ENCODE results near the gene TAMALIN. TPM values are rescaled to one million over a fixed set of nuclear protein-coding genes. Genes with fewer than 3 reads are reported as not detected.

The TAMALIN gene
- total RNA-seq, 1 experiment from 2014 or later = 1.2 TPM

- Histone ChIP-seq H3K27me3 (ENCODE audit: insufficient read depth, low read length) (no peaks in the 10 kb centered on the region; the same call in 1 of the 2 replicates), H3K18ac (ENCODE audit: insufficient read length, low read depth, low read length) (no peak overlapping the region), H3K4ac (ENCODE audit: low read depth, low read length) (no peak overlapping the region), H4K5ac (ENCODE audit: insufficient read length, low read depth, low read length) (no peak overlapping the region), H2BK120ac (ENCODE audit: low read depth, low read length, poor library complexity, severe bottlenecking) (no peak overlapping the region), H2AFZ (ENCODE audit: low read length) (no peak overlapping the region), H2BK15ac (ENCODE audit: low read depth, low read length) (no peak overlapping the region), H2BK12ac (ENCODE audit: insufficient read length, low read depth, low read length) (no peak overlapping the region), H2BK5ac (ENCODE audit: insufficient read length, low read length) (no peak overlapping the region), H3K14ac (ENCODE audit: insufficient read depth, low read length) (no peak overlapping the region), H3K23me2 (ENCODE audit: insufficient read length, low read depth, low read length, poor library complexity, severe bottlenecking) (no peaks in the 10 kb centered on the region), H2BK20ac (ENCODE audit: low read depth, low read length, poor library complexity, severe bottlenecking) (no peak overlapping the region), H4K91ac (ENCODE audit: insufficient read length, low read depth, low read length) (no peak overlapping the region), H2AK5ac (ENCODE audit: insufficient read length, low read length) (no peak overlapping the region), H3T11ph (ENCODE audit: low read length) (no peak overlapping the region), H3K79me1 (ENCODE audit: insufficient read depth, low read depth, low read length, poor library complexity, severe bottlenecking) (no peaks in the 10 kb centered on the region), H3K4me1 (ENCODE audit: insufficient read depth, low read length) (no peaks in the 10 kb centered on the region), H3K27ac (ENCODE audit: insufficient read length, low read depth, low read length) (no peak overlapping the region), H3K9me3 (ENCODE audit: control insufficient read depth, low read depth, low read length) (no peaks in the 10 kb centered on the region), H3K4me2 (ENCODE audit: insufficient read depth, insufficient read length, low read length) (no peak overlapping the region), H4K8ac (replicated peaks; ENCODE audit: insufficient read length, low read depth, low read length) (no peak overlapping the region), H3K9ac (ENCODE audit: extremely low read depth, insufficient read length, low read length) (no peak overlapping the region), H3K56ac (ENCODE audit: insufficient read length, low read depth, low read length) (no peak overlapping the region), H4K20me1 (ENCODE audit: control insufficient read depth, insufficient read depth, insufficient read length) (no peaks in the 10 kb centered on the region), H3K79me2 (ENCODE audit: insufficient read depth, low read length) (no peaks in the 10 kb centered on the region), H3K23ac (ENCODE audit: insufficient read length, low read depth, low read length) (no peak overlapping the region)
- H3K4me1 Mint-ChIP-seq = peaks cover 2 to 4% of the 10 kb centered on the region in 2 experiments
- no peaks in the 10 kb centered on the region for H3K27me3 Mint-ChIP-seq (ENCODE audit: low read depth)
- H3K4me3 Mint-ChIP-seq = no peak overlapping the region
- H3K36me3 Mint-ChIP-seq (ENCODE audit: insufficient read depth in 1 of 3, low read depth in 3 of 3) = peaks cover 17 to 51% (median 23%) of the 10 kb centered on the region in 3 experiments
- no peak for TF ChIP-seq CTCF (conservative IDR thresholded peaks at IDR 0.05)
- WGBS (ENCODE audit: extremely low coverage, insufficient read length, low lambda C conversion rate) = no CpG with 5 or more reads among the region's 17 CpGs
- no peaks in the 10 kb centered on the region for H3K9me3 Mint-ChIP-seq
- H3K27ac Mint-ChIP-seq = no peak overlapping the region
- no peak for DNase-seq
Measured at GRCh38 chr12:51994539-51994820, 12.3 kb upstream of the TAMALIN start.
